BJ (cell line): ENCODE measurements around the gene ATP2C2. TPM values are rescaled to one million over a fixed set of nuclear protein-coding genes. Genes with fewer than 3 reads are reported as not detected.

Source experiments
- CTCF ChIA-PET: fragments of 350-600 bp; formaldehyde crosslinking; extraction: SDS; loops from one replicate; lab custom pipeline; 2021; ENCODE audit warnings: antibody characterized with exemption, inconsistent platforms; lab: Yijun Ruan, JAX
- POLR2A ChIA-PET: fragments of 300-600 bp; sonication (Branson Sonifier 250); formaldehyde crosslinking; extraction: SDS; loops from one replicate; lab custom pipeline; 2021; ENCODE audit warnings: antibody characterized with exemption; lab: Charles Lee
- DNase-seq: peaks from one replicate; pipeline ENCODE4 v3.0.0-alpha.2; 2011; ENCODE audit warnings: low read depth
- H3K27me3 ChIP-seq: 2 replicates; pipeline ENCODE4 v1.6.0; 2011; ENCODE audit warnings: low read length; ENCODE audit not compliant: control insufficient read depth, insufficient read depth
- H3K36me3 ChIP-seq: 2 replicates; pipeline ENCODE4 v1.5.1; 2011; ENCODE audit warnings: low read length; ENCODE audit not compliant: control insufficient read depth, insufficient read depth
- H3K4me3 ChIP-seq: 2 replicates; pipeline ENCODE4 v1.5.1; 2011; ENCODE audit warnings: low read depth, mild to moderate bottlenecking, control low read depth, low read length
- polyA plus RNA-seq: library from polyadenylated mRNA; depleted of rRNA; stranded (reverse); fragments of >200 nt; gene quantifications from 2 replicates; pipeline ENCODE4 v1.2.3, GENCODE V29; 2011
- TF ChIP-seq, protein P1 (sequence below): IDR thresholded peaks from 2 replicates; pipeline ENCODE4 v1.5.1; 2011; ENCODE audit warnings: low read depth, mild to moderate bottlenecking, control low read depth, inconsistent platforms, low read length, moderate library complexity; ENCODE audit not compliant: insufficient read depth

The ATP2C2 gene
- polyA plus RNA-seq, 1 experiment, result not detected

DNA sequence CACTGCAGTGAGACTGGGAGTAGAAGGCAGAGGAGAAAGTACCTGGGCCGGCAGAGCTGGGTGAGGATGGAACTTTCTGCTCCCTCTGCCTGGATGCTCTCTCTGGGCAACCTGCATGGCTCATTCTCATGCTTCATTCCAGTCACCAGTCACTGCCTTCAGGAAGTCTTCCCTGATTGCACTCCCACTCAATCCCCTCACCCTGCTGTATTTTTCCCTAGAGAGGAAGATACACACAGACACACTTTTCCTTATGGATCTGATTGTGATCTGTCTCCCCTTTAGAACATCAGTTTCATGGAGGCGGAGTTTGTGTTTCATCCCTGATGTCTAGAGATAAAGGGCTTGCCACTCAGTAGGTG is 91.2 kb downstream of the ATP2C2 start:
- Histone ChIP-seq H3K27me3 (no peaks in the 10 kb centered on the region), H3K4me3 (no peak overlapping the region), H3K36me3 (peaks cover 10% of the 10 kb centered on the region)
- TF ChIP-seq, protein P1, sequence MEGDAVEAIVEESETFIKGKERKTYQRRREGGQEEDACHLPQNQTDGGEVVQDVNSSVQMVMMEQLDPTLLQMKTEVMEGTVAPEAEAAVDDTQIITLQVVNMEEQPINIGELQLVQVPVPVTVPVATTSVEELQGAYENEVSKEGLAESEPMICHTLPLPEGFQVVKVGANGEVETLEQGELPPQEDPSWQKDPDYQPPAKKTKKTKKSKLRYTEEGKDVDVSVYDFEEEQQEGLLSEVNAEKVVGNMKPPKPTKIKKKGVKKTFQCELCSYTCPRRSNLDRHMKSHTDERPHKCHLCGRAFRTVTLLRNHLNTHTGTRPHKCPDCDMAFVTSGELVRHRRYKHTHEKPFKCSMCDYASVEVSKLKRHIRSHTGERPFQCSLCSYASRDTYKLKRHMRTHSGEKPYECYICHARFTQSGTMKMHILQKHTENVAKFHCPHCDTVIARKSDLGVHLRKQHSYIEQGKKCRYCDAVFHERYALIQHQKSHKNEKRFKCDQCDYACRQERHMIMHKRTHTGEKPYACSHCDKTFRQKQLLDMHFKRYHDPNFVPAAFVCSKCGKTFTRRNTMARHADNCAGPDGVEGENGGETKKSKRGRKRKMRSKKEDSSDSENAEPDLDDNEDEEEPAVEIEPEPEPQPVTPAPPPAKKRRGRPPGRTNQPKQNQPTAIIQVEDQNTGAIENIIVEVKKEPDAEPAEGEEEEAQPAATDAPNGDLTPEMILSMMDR, result no peak
- POLR2A ChIA-PET, result no interaction called here
- CTCF ChIA-PET, result interaction anchor here (2.0 kb wide), 1 partner anchor 24 kb away, joined by 6 read pairs; no protein-coding TSS in a partner anchor
- DNase-seq, result no peak

- CTCF ChIA-PET, result interaction anchor here (2.0 kb wide), 1 partner anchor 24 kb away, joined by 6 read pairs; no protein-coding TSS in a partner anchor
- DNase-seq, result no peak
- TF ChIP-seq, protein P1, result no peak
- Histone ChIP-seq H3K27me3 (no peaks in the 10 kb centered on the region), H3K4me3 (no peak overlapping the region), H3K36me3 (peaks cover 11% of the 10 kb centered on the region)
- POLR2A ChIA-PET, result no interaction called here
These were observed 91.6 kb downstream of the ATP2C2 start for GRCh38 chr16:84459941-84460405.

DNA sequence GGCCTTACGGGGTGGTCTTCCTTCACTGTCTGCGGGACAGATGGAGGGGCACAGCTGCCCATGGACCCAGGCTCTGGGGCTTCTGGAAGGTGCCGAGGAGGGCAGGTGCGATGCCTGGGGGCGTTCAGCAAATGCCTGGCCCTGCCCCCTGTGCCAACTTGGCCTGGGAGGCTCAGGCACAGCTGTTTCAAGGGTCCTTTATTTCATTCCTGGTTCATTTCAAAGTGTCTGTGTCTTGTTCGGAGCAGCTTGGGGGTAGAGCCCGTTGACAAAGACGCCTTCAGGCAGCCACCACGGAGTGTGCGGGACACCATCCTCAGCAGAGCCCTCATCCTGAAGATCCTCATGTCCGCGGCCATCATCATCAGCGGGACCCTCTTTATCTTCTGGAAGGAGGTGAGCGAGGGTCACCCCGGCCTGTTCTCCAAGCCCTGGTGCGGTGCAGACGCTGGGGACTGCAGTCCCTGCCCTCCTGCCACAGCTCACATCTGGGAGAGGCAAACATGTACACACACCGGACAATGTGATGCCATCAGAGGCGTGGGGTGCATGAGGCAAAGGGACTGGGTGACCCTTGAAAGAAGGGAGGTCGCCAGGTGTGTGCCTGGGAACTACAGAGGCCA is 92.2 kb downstream of the ATP2C2 start:
- POLR2A ChIA-PET, result no interaction called here
- no peak overlapping the region for H3K4me3 ChIP-seq
- H3K36me3 ChIP-seq, result peaks cover 11% of the 10 kb centered on the region
- CTCF ChIA-PET, result interaction anchor here (2.0 kb wide), 1 partner anchor 23 kb away, joined by 6 read pairs; no protein-coding TSS in a partner anchor
- H3K27me3 ChIP-seq, result no peaks in the 10 kb centered on the region
- no peak for DNase-seq
- TF ChIP-seq, protein P1, result no peak

- CTCF ChIA-PET, result interaction anchor here (2.0 kb wide), 1 partner anchor 23 kb away, joined by 6 read pairs; no protein-coding TSS in a partner anchor
- no peaks in the 10 kb centered on the region for H3K27me3 ChIP-seq
These were observed 92.7 kb downstream of the ATP2C2 start for GRCh38 chr16:84461029-84461412.

More at GRCh38 chr16:84461029-84461412, 92.7 kb downstream of the ATP2C2 start:
- TF ChIP-seq, protein P1, result no peak
- POLR2A ChIA-PET, result no interaction called here
- Histone ChIP-seq H3K36me3 (peaks cover 11% of the 10 kb centered on the region), H3K4me3 (no peak overlapping the region)
- DNase-seq, result no peak
